BE2C (cell line): ENCODE data around the gene PARD3B. TPM values are rescaled to one million over a fixed set of nuclear protein-coding genes. Genes with fewer than 3 reads are reported as not detected.
A peak's percentile ranks its signal among the peaks of the same experiment; 100 is the strongest.

ENCODE experiments used
- DNase-seq: peaks from one replicate; pipeline ENCODE4 v3.0.0-alpha.2; 2020
- H3K27me3 ChIP-seq: fragments of 250-450 bp; sonication (Bioruptor Pico); 2 replicates; pipeline ENCODE4 v1.5.1; 2020; ENCODE audit warnings: mild to moderate bottlenecking
- H3K36me3 ChIP-seq: fragments of 250-450 bp; sonication (Bioruptor Pico); 2 replicates; pipeline ENCODE4 v1.5.1; 2020; ENCODE audit warnings: mild to moderate bottlenecking
- H3K4me1 ChIP-seq: fragments of 250-450 bp; sonication (Bioruptor Pico); 2 replicates; pipeline ENCODE4 v1.5.1; 2020
- H3K4me3 ChIP-seq: 2 replicates; pipeline ENCODE4 v1.5.1; 2011; ENCODE audit warnings: low read depth, low read length
- H3K9me3 ChIP-seq: fragments of 250-450 bp; sonication (Bioruptor Pico); 2 replicates; pipeline ENCODE4 v1.5.1; 2020
- CTCF ChIP-seq: IDR thresholded peaks from 2 replicates; pipeline ENCODE4 v1.5.1; 2012; ENCODE audit warnings: mild to moderate bottlenecking, low read depth, low read length
- polyA plus RNA-seq: library from polyadenylated mRNA; unstranded; fragments of >200 nt; gene quantifications from one replicate; pipeline ENCODE4 v1.2.1, GENCODE V29; 2012; ENCODE audit warnings: low read depth, missing spikeins; ENCODE audit not compliant: insufficient read length, insufficient read depth

Gene PARD3B
- polyA plus RNA-seq, result 1.5 TPM

- no peaks in the 10 kb centered on the region for H3K27me3 ChIP-seq
Observed at GRCh38 chr2:204544961-204545860, at the start of gene PARD3B. PARD3B (plus strand) TSS chr2:204545475; CDS start chr2:204546000, 525 bp downstream.

GRCh38 chr2:204496779-204497178 is 48.5 kb upstream of the PARD3B start:
- H3K9me3 ChIP-seq, result no peaks in the 10 kb centered on the region
- H3K36me3 ChIP-seq, result no peaks in the 10 kb centered on the region
- DNase-seq, result no peak

More at GRCh38 chr2:204544961-204545860, at the start of gene PARD3B:
- no peaks in the 10 kb centered on the region for H3K4me1 ChIP-seq
- peak within 1 kb of the TSS; percentile 74 for H3K4me3 ChIP-seq
- H3K9me3 ChIP-seq, result no peaks in the 10 kb centered on the region
- no peak for TF ChIP-seq CTCF
- DNase-seq, result peak; percentile 61
- H3K36me3 ChIP-seq, result no peaks in the 10 kb centered on the region

GRCh38 chr2:204497855-204498254 is 47.4 kb upstream of the PARD3B start:
- no peaks in the 10 kb centered on the region for H3K4me1 ChIP-seq
- no peak overlapping the region for H3K4me3 ChIP-seq
- no peaks in the 10 kb centered on the region; the same call in 1 of the 2 replicates for H3K27me3 ChIP-seq
- TF ChIP-seq CTCF, result no peak
- DNase-seq, result no peak
- no peaks in the 10 kb centered on the region for H3K36me3 ChIP-seq
- no peaks in the 10 kb centered on the region for H3K9me3 ChIP-seq

More at GRCh38 chr2:204496779-204497178, 48.5 kb upstream of the PARD3B start:
- no peaks in the 10 kb centered on the region; the same call in 1 of the 2 replicates for H3K27me3 ChIP-seq
- TF ChIP-seq CTCF, result no peak
- H3K4me1 ChIP-seq, result no peaks in the 10 kb centered on the region
- no peak overlapping the region for H3K4me3 ChIP-seq

GRCh38 chr2:204498291-204498690 is 47.0 kb upstream of the PARD3B start:
- no peak for DNase-seq
- TF ChIP-seq CTCF, result no peak
- no peaks in the 10 kb centered on the region; the same call in 1 of the 2 replicates for H3K27me3 ChIP-seq
- no peaks in the 10 kb centered on the region for H3K4me1 ChIP-seq
- H3K9me3 ChIP-seq, result no peaks in the 10 kb centered on the region
- no peaks in the 10 kb centered on the region for H3K36me3 ChIP-seq
- no peak overlapping the region for H3K4me3 ChIP-seq

GRCh38 chr2:204503869-204504268 is 41.4 kb upstream of the PARD3B start:
- Histone ChIP-seq H3K27me3 (no peaks in the 10 kb centered on the region), H3K9me3 (no peaks in the 10 kb centered on the region), H3K4me3 (no peak overlapping the region), H3K36me3 (no peaks in the 10 kb centered on the region), H3K4me1 (no peaks in the 10 kb centered on the region)
- no peak for DNase-seq
- TF ChIP-seq CTCF, result no peak

GRCh38 chr2:204504594-204504993 is 40.7 kb upstream of the PARD3B start:
- H3K4me3 ChIP-seq, result no peak overlapping the region
- DNase-seq, result no peak
- no peaks in the 10 kb centered on the region for H3K9me3 ChIP-seq
- no peaks in the 10 kb centered on the region for H3K4me1 ChIP-seq
- TF ChIP-seq CTCF, result no peak
- no peaks in the 10 kb centered on the region for H3K36me3 ChIP-seq
- H3K27me3 ChIP-seq, result no peaks in the 10 kb centered on the region
